Peyer's patch (tissue), 4 donors: ENCODE data around the gene FKRP. TPM values are rescaled to one million over a fixed set of nuclear protein-coding genes. Genes with fewer than 3 reads are reported as not detected.

ENCODE experiments used
- DNase-seq, 3 donors: peaks; one replicate each; pipeline ENCODE4 v3.0.0-alpha.2; 2017 to 2019
- H3K27ac ChIP-seq, 4 donors: fragments of 200-600 bp; sonication (generic); one replicate each; pipeline ENCODE4 v1.5.1; 2016 to 2019
- H3K27me3 ChIP-seq, 2 donors: fragments of 200-600 bp; sonication (generic); one replicate each; pipeline ENCODE4 v1.5.1; 2019
- H3K36me3 ChIP-seq, 3 donors: fragments of 200-600 bp; sonication (generic); one replicate each; pipeline ENCODE4 v1.5.1; 2016 to 2019
- H3K4me1 ChIP-seq, 4 donors: fragments of 200-600 bp; sonication (generic); one replicate each; pipeline ENCODE4 v1.5.1; 2016 to 2019
- H3K4me3 ChIP-seq, 4 donors: fragments of 200-600 bp; sonication (generic); 1 replicate in 3 of 4; 2 replicates in 1 of 4; pipeline ENCODE4 v1.5.1; 2016 to 2019; ENCODE audit warnings: mild to moderate bottlenecking in 1 of 4
- H3K9me3 ChIP-seq, 4 donors: fragments of 200-600 bp; sonication (generic); one replicate each; pipeline ENCODE4 v1.5.1; 2016 to 2019; ENCODE audit warnings: mild to moderate bottlenecking in 1 of 4
- POLR2A ChIP-seq, 2 donors: fragments of 450-650 bp; IDR thresholded peaks; one replicate each; pipeline ENCODE4 v1.5.1; 2017; ENCODE audit warnings: antibody characterized with exemption in 2 of 2, mild to moderate bottlenecking in 2 of 2, moderate library complexity in 2 of 2
- total RNA-seq, 4 donors: library from RNA; depleted of rRNA; stranded (reverse); fragments of >200 nt; gene quantifications; one replicate each; pipeline ENCODE4 v1.1.0, GENCODE V29; 2016
- TF ChIP-seq, protein P1 (sequence below), 6 experiments: fragments of 450-650 bp in 4 of 6; fragments of 200-600 bp in 2 of 6; sonication (generic) in 1 of 6; IDR thresholded peaks; one replicate each; pipeline ENCODE4 v1.5.1; 2017 to 2019; ENCODE audit warnings: antibody characterized with exemption in 6 of 6, mild to moderate bottlenecking in 3 of 6, moderate library complexity in 1 of 6

The FKRP gene
- 10 to 100 TPM in 3 of 4 donors, 1 to 10 TPM in 1; 9.1 to 18.6 (median 15.3) TPM for total RNA-seq

GRCh38 chr19:46745521-46746280 is at the start of gene FKRP:
Gene FKRP (plus strand): TSS chr19:46746057. CDS start chr19:46755451, 9,394 bp downstream.
- peak within 1 kb of the TSS; percentile 91 to 100 (median 100) for H3K4me3 ChIP-seq
- H3K27me3 ChIP-seq: no peaks in the 10 kb centered on the region
- TF ChIP-seq POLR2A (IDR thresholded peaks at IDR 0.05): no peak
- TF ChIP-seq, protein P1, sequence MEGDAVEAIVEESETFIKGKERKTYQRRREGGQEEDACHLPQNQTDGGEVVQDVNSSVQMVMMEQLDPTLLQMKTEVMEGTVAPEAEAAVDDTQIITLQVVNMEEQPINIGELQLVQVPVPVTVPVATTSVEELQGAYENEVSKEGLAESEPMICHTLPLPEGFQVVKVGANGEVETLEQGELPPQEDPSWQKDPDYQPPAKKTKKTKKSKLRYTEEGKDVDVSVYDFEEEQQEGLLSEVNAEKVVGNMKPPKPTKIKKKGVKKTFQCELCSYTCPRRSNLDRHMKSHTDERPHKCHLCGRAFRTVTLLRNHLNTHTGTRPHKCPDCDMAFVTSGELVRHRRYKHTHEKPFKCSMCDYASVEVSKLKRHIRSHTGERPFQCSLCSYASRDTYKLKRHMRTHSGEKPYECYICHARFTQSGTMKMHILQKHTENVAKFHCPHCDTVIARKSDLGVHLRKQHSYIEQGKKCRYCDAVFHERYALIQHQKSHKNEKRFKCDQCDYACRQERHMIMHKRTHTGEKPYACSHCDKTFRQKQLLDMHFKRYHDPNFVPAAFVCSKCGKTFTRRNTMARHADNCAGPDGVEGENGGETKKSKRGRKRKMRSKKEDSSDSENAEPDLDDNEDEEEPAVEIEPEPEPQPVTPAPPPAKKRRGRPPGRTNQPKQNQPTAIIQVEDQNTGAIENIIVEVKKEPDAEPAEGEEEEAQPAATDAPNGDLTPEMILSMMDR (IDR thresholded peaks at IDR 0.05): no peak
- H3K4me1 ChIP-seq: peaks cover 0 to 27% (median 8%) of the 10 kb centered on the region in 4 donors
- peak within 1 kb of the TSS; percentile 85 to 94 (median 90) for H3K27ac ChIP-seq
- no peaks in the 10 kb centered on the region for H3K9me3 ChIP-seq
- peak in 1 of 3 donors; percentile 38 for DNase-seq
- H3K36me3 ChIP-seq: peaks cover 0 to 6% (median 0%) of the 10 kb centered on the region in 3 donors

DNA sequence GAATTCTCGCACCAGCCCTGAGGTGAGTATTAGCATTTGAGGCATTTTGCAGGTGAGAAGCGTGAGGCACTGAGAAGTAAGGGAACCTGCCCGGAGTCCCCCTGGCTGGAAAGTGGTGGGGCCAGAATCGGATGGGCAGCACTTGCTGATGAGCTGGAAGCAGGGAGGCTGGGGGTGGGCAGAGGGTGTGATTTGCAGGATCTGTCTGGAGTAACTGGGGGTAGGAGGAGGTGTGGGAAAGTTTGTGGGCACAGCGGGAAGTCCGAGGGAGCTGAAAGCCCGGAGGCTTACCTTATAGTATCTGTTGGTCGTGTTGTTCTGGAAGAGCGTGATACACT is 49.0 kb upstream of the FKRP start:
- H3K4me3 ChIP-seq: no peak overlapping the region
- DNase-seq: no peak
- H3K4me1 ChIP-seq: peaks cover 0 to 4% (median 0%) of the 10 kb centered on the region in 4 donors
- H3K27me3 ChIP-seq: no peaks in the 10 kb centered on the region
- H3K9me3 ChIP-seq: no peaks in the 10 kb centered on the region
- peak overlapping the region in 2 of 4 donors; percentile 5 to 23 for H3K27ac ChIP-seq
- TF ChIP-seq, protein P1 (IDR thresholded peaks at IDR 0.05): no peak
- no peak for TF ChIP-seq POLR2A (IDR thresholded peaks at IDR 0.05)
- H3K36me3 ChIP-seq: peaks cover 2 to 87% (median 6%) of the 10 kb centered on the region in 3 donors

- peaks cover under 1 to 87% (median 4%) of the 10 kb centered on the region in 3 donors for H3K36me3 ChIP-seq
- TF ChIP-seq POLR2A (IDR thresholded peaks at IDR 0.05): peak in 1 of 2 donors; percentile 6
- TF ChIP-seq, protein P1 (IDR thresholded peaks at IDR 0.05): no peak
- peak; percentile 31 to 97 (median 94) for DNase-seq
- peak overlapping the region in 1 of 4 donors; percentile 18 for H3K4me3 ChIP-seq
- H3K27me3 ChIP-seq: no peaks in the 10 kb centered on the region
- peak overlapping the region in 2 of 4 donors; percentile 5 to 23 for H3K27ac ChIP-seq
- H3K4me1 ChIP-seq: peaks cover 0 to 4% (median 0%) of the 10 kb centered on the region in 4 donors
- no peaks in the 10 kb centered on the region for H3K9me3 ChIP-seq
Observed at GRCh38 chr19:46697204-46697960, 48.5 kb upstream of the FKRP start.

- H3K36me3 ChIP-seq: peaks cover 0 to 87% (median 9%) of the 10 kb centered on the region in 3 donors
- no peaks in the 10 kb centered on the region for H3K9me3 ChIP-seq
- peaks cover 0 to 4% (median 0%) of the 10 kb centered on the region in 4 donors for H3K4me1 ChIP-seq
- H3K27ac ChIP-seq: no peak overlapping the region
- no peaks in the 10 kb centered on the region for H3K27me3 ChIP-seq
- H3K4me3 ChIP-seq: no peak overlapping the region
- DNase-seq: no peak
- no peak for TF ChIP-seq POLR2A (IDR thresholded peaks at IDR 0.05)
- TF ChIP-seq, protein P1 (IDR thresholded peaks at IDR 0.05): no peak
Observed at GRCh38 chr19:46698395-46699321, 47.2 kb upstream of the FKRP start.

GRCh38 chr19:46700704-46701103 is 45.2 kb upstream of the FKRP start:
- H3K9me3 ChIP-seq: no peaks in the 10 kb centered on the region
- H3K4me3 ChIP-seq: no peak overlapping the region
- H3K36me3 ChIP-seq: peaks cover 0 to 74% (median 9%) of the 10 kb centered on the region in 3 donors
- no peak overlapping the region for H3K27ac ChIP-seq
- H3K27me3 ChIP-seq: no peaks in the 10 kb centered on the region
- DNase-seq: no peak
- H3K4me1 ChIP-seq: peaks cover 0 to 4% (median 0%) of the 10 kb centered on the region in 4 donors
- TF ChIP-seq, protein P1 (IDR thresholded peaks at IDR 0.05): no peak
- TF ChIP-seq POLR2A (IDR thresholded peaks at IDR 0.05): no peak
